Gastrocnemius medialis (tissue), 4 donors: ENCODE results near the gene AFAP1L1. TPM values are rescaled to one million over a fixed set of nuclear protein-coding genes. Genes with fewer than 3 reads are reported as not detected.

Experiments
- ATAC-seq, 2 donors: fragments of 150-250 bp; one replicate each; pipeline ENCODE4 v1.9.1; 2016
- DNase-seq, 2 donors: peaks; one replicate each; pipeline ENCODE4 v3.0.0-alpha.2; 2019
- H3K27ac ChIP-seq, 4 donors: fragments of 200-600 bp; sonication (generic); 1 replicate in 1 of 4; 2 replicates in 3 of 4; pipeline ENCODE4 v1.5.1; 2016 to 2018; ENCODE audit warnings: mild to moderate bottlenecking in 2 of 4, moderate library complexity in 1 of 4
- H3K27me3 ChIP-seq, 3 donors: fragments of 200-600 bp; sonication (generic) in 2 of 3; 1 replicate in 1 of 3; 2 replicates in 2 of 3; pipeline versions ENCODE4 v1.5.1 to v1.6.0; 2016 to 2019; ENCODE audit warnings: mild to moderate bottlenecking in 1 of 3, moderate library complexity in 1 of 3
- H3K36me3 ChIP-seq, 2 donors: fragments of 200-600 bp; sonication (generic) in 1 of 2; one replicate each; pipeline ENCODE4 v1.5.1; 2017 to 2018
- H3K4me1 ChIP-seq, 2 donors: fragments of 200-600 bp; sonication (generic) in 1 of 2; one replicate each; pipeline ENCODE4 v1.5.1; 2016 to 2017; ENCODE audit warnings: mild to moderate bottlenecking in 2 of 2
- H3K4me3 ChIP-seq, 4 donors: fragments of 200-600 bp; sonication (generic) in 3 of 4; 1 replicate in 1 of 4; 2 replicates in 3 of 4; pipeline ENCODE4 v1.5.1; 2016 to 2019; ENCODE audit warnings: mild to moderate bottlenecking in 2 of 4
- H3K9me3 ChIP-seq, 3 donors: fragments of 200-600 bp; sonication (generic) in 2 of 3; 1 replicate in 1 of 3; 2 replicates in 2 of 3; pipeline ENCODE4 v1.5.1; 2016 to 2019
- POLR2A ChIP-seq, 2 donors: fragments of 450-650 bp; IDR thresholded peaks; one replicate each; pipeline ENCODE4 v1.6.1; 2017; ENCODE audit warnings: antibody characterized with exemption in 2 of 2, mild to moderate bottlenecking in 2 of 2, moderate library complexity in 2 of 2
- in situ Hi-C, 4 donors: fragments of 200-750 bp; cut with MboI; loops; one replicate each; pipeline versions ENCODE4 v1.15.0 to v1.8.0; 2017; ENCODE audit warnings: low sequenced_read_pairs in 4 of 4
- intact Hi-C: fragments of 100-400 bp; cut with DNase I; formaldehyde crosslinking; loops from one replicate; pipeline ENCODE4 v1.15.1; 2023; ENCODE audit warnings: low total_unique reads
- total RNA-seq, 4 donors: library from RNA; depleted of rRNA; stranded (reverse); fragments of >200 nt; gene quantifications; one replicate each; pipeline versions ENCODE4 v1.1.0 to v1.2.3, GENCODE V29; 2016
- TF ChIP-seq, protein P1 (sequence below), 5 experiments: fragments of 450-650 bp in 3 of 5; fragments of 200-600 bp in 2 of 5; sonication (generic) in 2 of 5; IDR thresholded peaks in 4 of 5; conservative IDR thresholded peaks in 1 of 5; 1 replicate in 4 of 5; 2 replicates in 1 of 5; pipeline ENCODE4 v1.5.1; 2016 to 2019; ENCODE audit warnings: antibody characterized with exemption in 5 of 5, mild to moderate bottlenecking in 3 of 5, moderate library complexity in 3 of 5

Gene AFAP1L1
- total RNA-seq, 4 donors from 2014 or later = 28.6 to 39.9 (median 32.9) TPM

DNA sequence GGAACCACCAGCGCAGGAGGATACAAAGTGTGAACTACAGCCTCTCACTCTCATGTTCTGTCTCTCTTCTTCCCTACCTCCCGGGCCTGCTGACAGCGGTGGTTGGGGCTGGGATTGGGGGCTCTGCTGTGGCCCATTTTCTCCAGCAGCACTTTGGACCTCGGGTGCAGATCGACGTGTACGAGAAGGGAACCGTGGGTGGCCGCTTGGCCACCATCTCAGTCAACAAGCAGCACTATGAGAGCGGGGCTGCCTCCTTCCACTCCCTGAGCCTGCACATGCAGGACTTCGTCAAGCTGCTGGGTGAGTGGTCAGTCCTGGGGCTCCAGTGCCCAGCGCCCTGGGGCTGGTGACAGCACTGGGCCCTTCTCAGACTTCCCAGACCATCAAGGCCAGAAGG, 90.9 kb downstream of the AFAP1L1 start:
- ATAC-seq (no peak), DNase-seq (no peak)
- Histone ChIP-seq H3K27me3 (no peaks in the 10 kb centered on the region), H3K4me3 (no peak overlapping the region), H3K9me3 (no peaks in the 10 kb centered on the region), H3K36me3 (no peaks in the 10 kb centered on the region), H3K27ac (no peak overlapping the region), H3K4me1 (peaks cover 0 to 5% of the 10 kb centered on the region in 2 donors)
- no peak for TF ChIP-seq POLR2A (IDR thresholded peaks at IDR 0.05)
- TF ChIP-seq, protein P1, sequence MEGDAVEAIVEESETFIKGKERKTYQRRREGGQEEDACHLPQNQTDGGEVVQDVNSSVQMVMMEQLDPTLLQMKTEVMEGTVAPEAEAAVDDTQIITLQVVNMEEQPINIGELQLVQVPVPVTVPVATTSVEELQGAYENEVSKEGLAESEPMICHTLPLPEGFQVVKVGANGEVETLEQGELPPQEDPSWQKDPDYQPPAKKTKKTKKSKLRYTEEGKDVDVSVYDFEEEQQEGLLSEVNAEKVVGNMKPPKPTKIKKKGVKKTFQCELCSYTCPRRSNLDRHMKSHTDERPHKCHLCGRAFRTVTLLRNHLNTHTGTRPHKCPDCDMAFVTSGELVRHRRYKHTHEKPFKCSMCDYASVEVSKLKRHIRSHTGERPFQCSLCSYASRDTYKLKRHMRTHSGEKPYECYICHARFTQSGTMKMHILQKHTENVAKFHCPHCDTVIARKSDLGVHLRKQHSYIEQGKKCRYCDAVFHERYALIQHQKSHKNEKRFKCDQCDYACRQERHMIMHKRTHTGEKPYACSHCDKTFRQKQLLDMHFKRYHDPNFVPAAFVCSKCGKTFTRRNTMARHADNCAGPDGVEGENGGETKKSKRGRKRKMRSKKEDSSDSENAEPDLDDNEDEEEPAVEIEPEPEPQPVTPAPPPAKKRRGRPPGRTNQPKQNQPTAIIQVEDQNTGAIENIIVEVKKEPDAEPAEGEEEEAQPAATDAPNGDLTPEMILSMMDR (IDR thresholded peaks at IDR 0.05 in 4 of 5, conservative IDR thresholded peaks at IDR 0.05 in 1 of 5) = no peak
- in situ Hi-C loops (loop anchor here in 1 of 4 donors (5.0 kb wide), 1 partner anchor 95 kb away; no protein-coding TSS in a partner anchor), intact Hi-C loops (no loop called here)

DNA sequence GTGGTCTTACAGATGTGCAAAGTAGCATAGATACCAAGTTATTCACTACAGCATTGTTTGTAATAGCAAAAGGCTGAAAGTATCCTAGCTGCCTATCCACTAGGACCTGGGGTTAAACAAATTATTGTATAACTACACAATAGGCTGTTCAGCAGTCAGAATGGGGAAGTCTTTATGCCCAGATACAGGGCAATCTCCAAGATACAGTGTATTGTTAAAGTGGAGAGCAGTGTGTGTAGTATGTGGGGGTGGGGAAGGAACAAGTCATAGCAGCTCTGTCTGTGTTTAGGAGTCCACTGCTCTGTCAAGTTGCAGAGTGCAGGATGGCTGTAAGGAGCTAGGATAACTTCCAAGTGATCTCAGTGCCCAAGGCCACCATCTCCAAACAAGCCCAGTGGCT, 91.7 kb downstream of the AFAP1L1 start:
- no peak overlapping the region for H3K27ac ChIP-seq
- no peak overlapping the region for H3K4me3 ChIP-seq
- intact Hi-C loops = no loop called here
- ATAC-seq (no peak), DNase-seq (no peak)
- TF ChIP-seq POLR2A (IDR thresholded peaks at IDR 0.05) = no peak
- TF ChIP-seq, protein P1 (IDR thresholded peaks at IDR 0.05 in 4 of 5, conservative IDR thresholded peaks at IDR 0.05 in 1 of 5) = no peak
- H3K4me1 ChIP-seq = peaks cover 0 to 2% of the 10 kb centered on the region in 2 donors
- in situ Hi-C loops = loop anchor here in 1 of 4 donors (5.0 kb wide), 1 partner anchor 96 kb away; no protein-coding TSS in a partner anchor
- no peaks in the 10 kb centered on the region for H3K9me3 ChIP-seq
- no peaks in the 10 kb centered on the region for H3K27me3 ChIP-seq
- no peaks in the 10 kb centered on the region for H3K36me3 ChIP-seq

DNA sequence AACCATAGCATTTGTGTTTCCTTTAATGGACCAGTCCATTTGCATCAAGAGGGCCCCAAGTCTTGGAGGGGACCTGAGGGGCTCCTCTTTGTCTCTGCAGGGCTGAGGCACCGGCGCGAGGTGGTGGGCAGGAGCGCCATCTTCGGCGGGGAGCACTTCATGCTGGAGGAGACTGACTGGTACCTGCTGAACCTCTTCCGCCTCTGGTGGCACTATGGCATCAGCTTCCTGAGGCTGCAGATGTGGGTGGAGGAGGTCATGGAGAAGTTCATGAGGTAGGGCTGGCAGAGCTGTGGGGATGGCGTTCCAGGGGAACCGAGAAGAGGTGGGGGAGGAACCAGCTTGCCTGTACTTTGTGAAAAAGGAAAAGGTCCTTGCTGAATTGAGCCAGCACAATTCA, 92.3 kb downstream of the AFAP1L1 start:
- DNase-seq (no peak), ATAC-seq (no peak)
- no peaks in the 10 kb centered on the region for H3K9me3 ChIP-seq
- no peak for TF ChIP-seq POLR2A (IDR thresholded peaks at IDR 0.05)
- TF ChIP-seq, protein P1 (IDR thresholded peaks at IDR 0.05 in 4 of 5, conservative IDR thresholded peaks at IDR 0.05 in 1 of 5) = no peak
- no peaks in the 10 kb centered on the region for H3K27me3 ChIP-seq
- H3K27ac ChIP-seq = no peak overlapping the region
- H3K36me3 ChIP-seq = no peaks in the 10 kb centered on the region
- in situ Hi-C loops = loop anchor here in 1 of 4 donors (5.0 kb wide), 1 partner anchor 97 kb away; no protein-coding TSS in a partner anchor
- H3K4me3 ChIP-seq = no peak overlapping the region
- intact Hi-C loops = no loop called here
- no peaks in the 10 kb centered on the region for H3K4me1 ChIP-seq

DNA sequence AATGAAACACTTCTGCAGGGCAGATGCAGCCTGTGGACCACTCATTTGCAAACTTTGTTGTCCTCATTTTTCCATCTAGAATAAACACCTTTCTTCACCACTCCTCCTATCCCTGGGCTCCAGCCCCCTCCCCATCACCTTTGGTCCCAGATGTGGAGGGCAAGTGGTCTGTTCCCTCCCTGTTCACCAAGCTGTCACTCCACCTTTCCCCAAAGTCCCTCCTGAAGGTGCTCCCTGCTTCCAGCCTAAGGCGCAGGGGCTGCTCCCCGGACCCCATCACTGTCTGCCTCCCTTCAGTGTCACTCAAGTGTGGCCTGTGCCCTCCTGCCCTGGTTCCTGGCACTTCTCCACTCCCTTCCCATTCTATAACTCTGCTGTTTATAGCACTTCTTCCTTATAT, 93.1 kb downstream of the AFAP1L1 start:
- ATAC-seq = no peak
- no peaks in the 10 kb centered on the region for H3K36me3 ChIP-seq
- H3K4me1 ChIP-seq = no peaks in the 10 kb centered on the region
- DNase-seq = no peak
- no peak overlapping the region for H3K27ac ChIP-seq
- in situ Hi-C loops (loop anchor here in 2 of 4 donors (5.0 kb wide), 1 partner anchor 97 kb away; no protein-coding TSS in a partner anchor), intact Hi-C loops (no loop called here)
- no peaks in the 10 kb centered on the region for H3K27me3 ChIP-seq
- no peak overlapping the region for H3K4me3 ChIP-seq
- H3K9me3 ChIP-seq = no peaks in the 10 kb centered on the region
- TF ChIP-seq, protein P1 (IDR thresholded peaks at IDR 0.05 in 4 of 5, conservative IDR thresholded peaks at IDR 0.05 in 1 of 5) = no peak
- no peak for TF ChIP-seq POLR2A (IDR thresholded peaks at IDR 0.05)

DNA sequence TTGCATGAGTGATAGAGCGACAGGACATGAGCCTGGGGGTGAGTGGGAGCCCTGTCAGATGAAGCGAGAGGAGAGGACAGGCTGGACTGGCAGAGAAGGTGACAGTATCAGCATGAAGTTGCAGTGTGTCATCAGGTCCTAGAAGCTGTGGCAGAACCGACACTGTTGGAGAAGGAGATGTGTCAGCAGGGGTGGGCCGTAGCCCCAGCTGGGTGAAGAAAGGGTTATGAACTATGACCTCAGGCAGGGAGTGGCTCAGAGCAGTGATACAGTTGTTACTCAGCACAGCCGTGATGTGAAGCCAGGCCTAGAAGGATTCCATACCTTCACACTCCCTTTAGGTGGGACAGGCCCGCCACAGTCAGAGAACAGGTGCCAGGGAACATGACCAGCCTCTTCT, 93.8 kb downstream of the AFAP1L1 start:
- H3K27ac ChIP-seq = no peak overlapping the region
- no peaks in the 10 kb centered on the region for H3K27me3 ChIP-seq
- intact Hi-C loops (no loop called here), in situ Hi-C loops (loop anchor here in 1 of 4 donors (5.0 kb wide), 1 partner anchor 98 kb away; no protein-coding TSS in a partner anchor)
- H3K9me3 ChIP-seq = no peaks in the 10 kb centered on the region
- H3K4me1 ChIP-seq = no peaks in the 10 kb centered on the region
- no peak overlapping the region for H3K4me3 ChIP-seq
- ATAC-seq = no peak
- no peaks in the 10 kb centered on the region for H3K36me3 ChIP-seq
- TF ChIP-seq POLR2A (IDR thresholded peaks at IDR 0.05) = no peak
- TF ChIP-seq, protein P1 (IDR thresholded peaks at IDR 0.05 in 4 of 5, conservative IDR thresholded peaks at IDR 0.05 in 1 of 5) = no peak
- no peak for DNase-seq
